ENCODE data around the gene PTPRT. TPM values are rescaled to one million over a fixed set of nuclear protein-coding genes. Genes with fewer than 3 reads are reported as not detected.

Gene PTPRT
- polyA plus RNA-seq, 1 of the 3 experiments (the other 2 are of a cell fraction): not detected

DNA sequence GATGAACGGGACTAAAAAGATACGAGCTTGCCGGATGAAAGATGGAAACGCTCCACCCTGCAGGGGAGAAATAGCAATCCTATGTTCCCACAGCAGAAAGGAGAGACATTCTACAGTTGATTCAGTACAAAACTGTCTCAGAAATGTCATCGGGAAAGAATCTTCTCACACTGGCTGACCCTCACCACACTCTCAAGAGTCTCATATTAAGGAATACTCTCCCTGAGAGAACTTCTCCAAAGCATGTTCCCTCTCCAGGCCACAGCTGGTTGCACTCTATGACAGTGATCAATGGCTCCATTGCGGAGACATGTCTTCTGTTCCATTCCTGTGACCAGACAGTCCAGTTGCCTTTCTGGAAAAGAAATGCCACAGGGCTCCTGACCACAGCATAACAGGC lies 813.6 kb downstream of the PTPRT start:
- Histone ChIP-seq H3K4me1 (ENCODE audit: control insufficient read depth in 1 of 2, insufficient read depth in 2 of 2, low read depth in 1 of 2, low read length in 1 of 2) (no peaks in the 10 kb centered on the region), H3F3A (replicated peaks; ENCODE audit: insufficient read depth) (no peaks in the 10 kb centered on the region), H3K9me2 (no peaks in the 10 kb centered on the region), H3K36me3 (replicated peaks in 1 of 2; ENCODE audit: control insufficient read depth in 1 of 2, insufficient read depth in 2 of 2, low read length in 1 of 2) (no peaks in the 10 kb centered on the region), H3K4me2 (no peak overlapping the region), H3K27me3 (ENCODE audit: insufficient read depth) (no peaks in the 10 kb centered on the region), H3K9me3 (no peaks in the 10 kb centered on the region), H3K4me3 (ENCODE audit: low read depth in 2 of 2, low read length in 1 of 2) (no peak overlapping the region), H4K20me1 (ENCODE audit: insufficient read depth) (no peaks in the 10 kb centered on the region), H3K9ac (no peak overlapping the region), H3K27ac (ENCODE audit: low read depth in 2 of 2, low read length in 1 of 2) (no peak overlapping the region), H3K79me2 (ENCODE audit: insufficient read depth) (no peaks in the 10 kb centered on the region), H2AFZ (ENCODE audit: low read depth) (no peak overlapping the region)
- no peak for TF ChIP-seq ZBTB33 (IDR thresholded peaks at IDR 0.05; ENCODE audit: borderline replicate concordance, low read depth)
- TF ChIP-seq JUND (IDR thresholded peaks at IDR 0.05): no peak
- TF ChIP-seq EP300 (IDR thresholded peaks at IDR 0.05; ENCODE audit: borderline replicate concordance in 1 of 2, low read depth in 1 of 2, low read length in 1 of 2): no peak
- no peak for TF ChIP-seq MEF2A (IDR thresholded peaks at IDR 0.05; ENCODE audit: borderline replicate concordance, low read depth)
- no peak for TF ChIP-seq SMC3 (IDR thresholded peaks at IDR 0.05; ENCODE audit: low read depth, low read length)
- no peak for TF ChIP-seq TCF12 (IDR thresholded peaks at IDR 0.05)
- no peak for TF ChIP-seq RXRA (IDR thresholded peaks at IDR 0.05; ENCODE audit: borderline replicate concordance, low read depth)
- no peak for TF ChIP-seq GATA2 (CRISPR knock-in tag; IDR thresholded peaks at IDR 0.05)
- no peak for TF ChIP-seq CHD2 (IDR thresholded peaks at IDR 0.05; ENCODE audit: low read length, partially characterized antibody)
- no peak for TF ChIP-seq CTCF (IDR thresholded peaks at IDR 0.05)
- no peak for TF ChIP-seq SIN3A (IDR thresholded peaks at IDR 0.05; ENCODE audit: borderline replicate concordance, low read depth, low read length)
- no peak for TF ChIP-seq MAX (IDR thresholded peaks at IDR 0.05; ENCODE audit: low read depth)
- TF ChIP-seq, protein P1, sequence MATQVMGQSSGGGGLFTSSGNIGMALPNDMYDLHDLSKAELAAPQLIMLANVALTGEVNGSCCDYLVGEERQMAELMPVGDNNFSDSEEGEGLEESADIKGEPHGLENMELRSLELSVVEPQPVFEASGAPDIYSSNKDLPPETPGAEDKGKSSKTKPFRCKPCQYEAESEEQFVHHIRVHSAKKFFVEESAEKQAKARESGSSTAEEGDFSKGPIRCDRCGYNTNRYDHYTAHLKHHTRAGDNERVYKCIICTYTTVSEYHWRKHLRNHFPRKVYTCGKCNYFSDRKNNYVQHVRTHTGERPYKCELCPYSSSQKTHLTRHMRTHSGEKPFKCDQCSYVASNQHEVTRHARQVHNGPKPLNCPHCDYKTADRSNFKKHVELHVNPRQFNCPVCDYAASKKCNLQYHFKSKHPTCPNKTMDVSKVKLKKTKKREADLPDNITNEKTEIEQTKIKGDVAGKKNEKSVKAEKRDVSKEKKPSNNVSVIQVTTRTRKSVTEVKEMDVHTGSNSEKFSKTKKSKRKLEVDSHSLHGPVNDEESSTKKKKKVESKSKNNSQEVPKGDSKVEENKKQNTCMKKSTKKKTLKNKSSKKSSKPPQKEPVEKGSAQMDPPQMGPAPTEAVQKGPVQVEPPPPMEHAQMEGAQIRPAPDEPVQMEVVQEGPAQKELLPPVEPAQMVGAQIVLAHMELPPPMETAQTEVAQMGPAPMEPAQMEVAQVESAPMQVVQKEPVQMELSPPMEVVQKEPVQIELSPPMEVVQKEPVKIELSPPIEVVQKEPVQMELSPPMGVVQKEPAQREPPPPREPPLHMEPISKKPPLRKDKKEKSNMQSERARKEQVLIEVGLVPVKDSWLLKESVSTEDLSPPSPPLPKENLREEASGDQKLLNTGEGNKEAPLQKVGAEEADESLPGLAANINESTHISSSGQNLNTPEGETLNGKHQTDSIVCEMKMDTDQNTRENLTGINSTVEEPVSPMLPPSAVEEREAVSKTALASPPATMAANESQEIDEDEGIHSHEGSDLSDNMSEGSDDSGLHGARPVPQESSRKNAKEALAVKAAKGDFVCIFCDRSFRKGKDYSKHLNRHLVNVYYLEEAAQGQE (IDR thresholded peaks at IDR 0.05; ENCODE audit: low read depth, low read length): no peak
- no peak for TF ChIP-seq NRF1 (IDR thresholded peaks at IDR 0.05; ENCODE audit: low read depth, low read length)
- TF ChIP-seq FOXJ3 (CRISPR knock-in tag; IDR thresholded peaks at IDR 0.05): no peak
- TF ChIP-seq FOSL2 (IDR thresholded peaks at IDR 0.05; ENCODE audit: borderline replicate concordance, low read depth): no peak
- no peak for TF ChIP-seq POLR2AphosphoS5 (IDR thresholded peaks at IDR 0.05; ENCODE audit: low read depth, low read length)
- TF ChIP-seq TAF1 (IDR thresholded peaks at IDR 0.05; ENCODE audit: borderline replicate concordance, low read depth, low read length): no peak
- TF ChIP-seq NFIC (IDR thresholded peaks at IDR 0.05; ENCODE audit: borderline replicate concordance): no peak
- no peak for TF ChIP-seq GABPA (IDR thresholded peaks at IDR 0.05; ENCODE audit: low read depth)
- 45% methylated on average over 6 of the region's 6 CpGs for WGBS (ENCODE audit: low lambda C conversion rate)
- ChIA-PET CTCF (interaction anchor here (1.0 kb wide), 1 partner anchor 15 kb away, joined by 3 read pairs; no protein-coding TSS in a partner anchor), POLR2A (no interaction called here)
- DNase-seq: no peak

Measured in SK-N-SH (cell line).